Glutamatergic neuron (in vitro differentiated cells): Measurements from ENCODE around the gene FAM240B. TPM values are rescaled to one million over a fixed set of nuclear protein-coding genes. Genes with fewer than 3 reads are reported as not detected.

Source experiments
- DNase-seq: peaks from one replicate; pipeline ENCODE4 v3.0.0; 2022
- H3K27ac Mint-ChIP-seq: one replicate; pipeline ENCODE4 v1.8.0; 2020; ENCODE audit warnings: mild to moderate bottlenecking, mixed read lengths, inconsistent platforms; ENCODE audit not compliant: unreplicated experiment
- H3K27me3 Mint-ChIP-seq: one replicate; pipeline ENCODE4 v1.8.0; 2020; ENCODE audit warnings: mild to moderate bottlenecking, moderate library complexity, mixed read lengths, inconsistent platforms; ENCODE audit not compliant: unreplicated experiment
- H3K36me3 Mint-ChIP-seq: one replicate; pipeline ENCODE4 v1.8.0; 2020; ENCODE audit warnings: mild to moderate bottlenecking, mixed read lengths, inconsistent platforms; ENCODE audit not compliant: unreplicated experiment
- H3K4me1 Mint-ChIP-seq: one replicate; pipeline ENCODE4 v1.8.0; 2020; ENCODE audit warnings: mild to moderate bottlenecking, low read depth, mixed read lengths, inconsistent platforms; ENCODE audit not compliant: unreplicated experiment
- H3K4me3 Mint-ChIP-seq: one replicate; pipeline ENCODE4 v1.8.0; 2020; ENCODE audit warnings: mild to moderate bottlenecking, mixed read lengths, inconsistent platforms; ENCODE audit not compliant: unreplicated experiment
- H3K9me3 Mint-ChIP-seq: one replicate; pipeline ENCODE4 v1.8.0; 2020; ENCODE audit warnings: mild to moderate bottlenecking, moderate library complexity, mixed read lengths, inconsistent platforms; ENCODE audit not compliant: unreplicated experiment
- CTCF ChIP-seq: fragments of 200-600 bp; sonication (generic); IDR thresholded peaks from one replicate; pipeline ENCODE4 v1.5.0; 2021; ENCODE audit not compliant: partially characterized antibody, unreplicated experiment
- total RNA-seq: library from RNA; stranded (reverse); fragmentation: NEBNext Ultra II Directional; extraction: Animal tissue kit (Norgen Biotek cat#: 25700); gene quantifications from one replicate; pipeline ENCODE4 v1.2.1, GENCODE V29; 2021; ENCODE audit not compliant: unreplicated experiment

FAM240B gene
- total RNA-seq, 1 donor from 2014 or later = not detected

GRCh38 chr9:38650564-38650963 is 69.4 kb downstream of the FAM240B start:
- Mint-ChIP-seq H3K9me3 (peaks cover 7% of the 10 kb centered on the region), H3K4me3 (no peak overlapping the region), H3K27ac (no peak overlapping the region), H3K36me3 (peaks cover 5% of the 10 kb centered on the region), H3K27me3 (peaks cover 3% of the 10 kb centered on the region), H3K4me1 (peaks cover 20% of the 10 kb centered on the region)
- TF ChIP-seq CTCF = no peak
- DNase-seq = no peak

GRCh38 chr9:38649731-38650363 is 70.1 kb downstream of the FAM240B start:
- peaks cover 7% of the 10 kb centered on the region for H3K9me3 Mint-ChIP-seq
- no peaks in the 10 kb centered on the region for H3K27me3 Mint-ChIP-seq
- peaks cover 15% of the 10 kb centered on the region for H3K4me1 Mint-ChIP-seq
- no peak overlapping the region for H3K27ac Mint-ChIP-seq
- DNase-seq = no peak
- peaks cover 5% of the 10 kb centered on the region for H3K36me3 Mint-ChIP-seq
- no peak for TF ChIP-seq CTCF
- H3K4me3 Mint-ChIP-seq = no peak overlapping the region

GRCh38 chr9:38644601-38645000 is 75.3 kb downstream of the FAM240B start:
- Mint-ChIP-seq H3K36me3 (peaks cover 5% of the 10 kb centered on the region), H3K27me3 (peaks cover 2% of the 10 kb centered on the region), H3K4me3 (no peak overlapping the region), H3K27ac (no peak overlapping the region), H3K9me3 (peaks cover 9% of the 10 kb centered on the region), H3K4me1 (peaks cover 24% of the 10 kb centered on the region)
- no peak for TF ChIP-seq CTCF
- no peak for DNase-seq

Other genes starting within 250 kb of the FAM240B start
- gene ANKRD18A, start 99.5 kb downstream of the FAM240B start, total RNA-seq = 32.3 TPM